A549 (cell line): ENCODE results near the gene MME.

Source experiments
- CHD4 ChIP-seq: fragments of 200-600 bp; sonication (generic); IDR thresholded peaks from 2 replicates; pipeline ENCODE4 v1.6.1; 2016; ENCODE audit warnings: antibody characterized with exemption, mild to moderate bottlenecking, borderline replicate concordance
- ESRRA ChIP-seq: fragments of 150-350 bp; IDR thresholded peaks from 2 replicates; pipeline ENCODE4 v1.6.1; 2014; ENCODE audit warnings: mild to moderate bottlenecking, low read length, borderline replicate concordance
- TF ChIP-seq, protein P1 (sequence below): fragments of >200 bp; sonication (Bioruptor Twin); formaldehyde crosslinking; IDR thresholded peaks from 3 replicates; pipeline ENCODE4 v1.5.1; 2016

DNA sequence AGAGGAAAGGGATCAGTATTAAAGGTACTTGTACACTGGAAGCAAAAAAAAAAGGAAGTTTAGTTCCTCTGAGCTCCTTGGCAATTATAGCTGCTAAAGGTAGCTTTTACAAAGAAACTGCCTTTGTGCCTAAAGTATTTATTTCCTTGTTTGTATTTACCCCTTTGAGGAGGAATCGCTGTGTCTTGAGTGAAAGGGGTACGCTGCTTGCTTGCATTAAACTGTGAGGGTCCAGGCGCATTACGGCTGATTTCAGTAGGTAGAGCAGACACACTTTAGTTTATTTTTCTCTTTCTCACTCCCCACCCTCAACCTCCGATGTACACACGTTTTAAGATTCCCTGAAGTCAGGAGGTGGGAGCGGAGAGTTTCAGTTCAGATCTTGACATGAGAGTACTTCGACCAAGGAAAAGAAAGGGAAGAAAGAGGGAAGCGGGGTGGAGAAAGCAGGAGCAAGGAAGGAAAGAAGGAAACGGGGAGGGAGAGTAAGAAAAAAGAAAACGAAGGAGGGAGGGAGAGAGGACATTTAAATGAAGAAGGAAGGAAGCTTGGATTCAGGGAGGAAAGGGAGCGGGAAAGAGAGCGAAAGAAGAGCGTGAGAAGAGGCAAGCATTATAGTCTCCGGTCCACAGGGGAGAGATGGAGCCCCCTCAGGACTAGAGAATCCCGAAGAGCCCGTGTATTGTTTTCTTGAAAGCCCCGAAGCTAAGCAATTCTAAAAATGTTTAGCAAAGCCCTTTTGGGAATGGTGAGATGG is 1.2 kb upstream of the MME start:
- no peak for TF ChIP-seq ESRRA
- TF ChIP-seq, protein P1, sequence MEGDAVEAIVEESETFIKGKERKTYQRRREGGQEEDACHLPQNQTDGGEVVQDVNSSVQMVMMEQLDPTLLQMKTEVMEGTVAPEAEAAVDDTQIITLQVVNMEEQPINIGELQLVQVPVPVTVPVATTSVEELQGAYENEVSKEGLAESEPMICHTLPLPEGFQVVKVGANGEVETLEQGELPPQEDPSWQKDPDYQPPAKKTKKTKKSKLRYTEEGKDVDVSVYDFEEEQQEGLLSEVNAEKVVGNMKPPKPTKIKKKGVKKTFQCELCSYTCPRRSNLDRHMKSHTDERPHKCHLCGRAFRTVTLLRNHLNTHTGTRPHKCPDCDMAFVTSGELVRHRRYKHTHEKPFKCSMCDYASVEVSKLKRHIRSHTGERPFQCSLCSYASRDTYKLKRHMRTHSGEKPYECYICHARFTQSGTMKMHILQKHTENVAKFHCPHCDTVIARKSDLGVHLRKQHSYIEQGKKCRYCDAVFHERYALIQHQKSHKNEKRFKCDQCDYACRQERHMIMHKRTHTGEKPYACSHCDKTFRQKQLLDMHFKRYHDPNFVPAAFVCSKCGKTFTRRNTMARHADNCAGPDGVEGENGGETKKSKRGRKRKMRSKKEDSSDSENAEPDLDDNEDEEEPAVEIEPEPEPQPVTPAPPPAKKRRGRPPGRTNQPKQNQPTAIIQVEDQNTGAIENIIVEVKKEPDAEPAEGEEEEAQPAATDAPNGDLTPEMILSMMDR: no peak
- TF ChIP-seq CHD4: no peak
